ENCODE measurements around the gene CAP2.

The CAP2 gene

DNA sequence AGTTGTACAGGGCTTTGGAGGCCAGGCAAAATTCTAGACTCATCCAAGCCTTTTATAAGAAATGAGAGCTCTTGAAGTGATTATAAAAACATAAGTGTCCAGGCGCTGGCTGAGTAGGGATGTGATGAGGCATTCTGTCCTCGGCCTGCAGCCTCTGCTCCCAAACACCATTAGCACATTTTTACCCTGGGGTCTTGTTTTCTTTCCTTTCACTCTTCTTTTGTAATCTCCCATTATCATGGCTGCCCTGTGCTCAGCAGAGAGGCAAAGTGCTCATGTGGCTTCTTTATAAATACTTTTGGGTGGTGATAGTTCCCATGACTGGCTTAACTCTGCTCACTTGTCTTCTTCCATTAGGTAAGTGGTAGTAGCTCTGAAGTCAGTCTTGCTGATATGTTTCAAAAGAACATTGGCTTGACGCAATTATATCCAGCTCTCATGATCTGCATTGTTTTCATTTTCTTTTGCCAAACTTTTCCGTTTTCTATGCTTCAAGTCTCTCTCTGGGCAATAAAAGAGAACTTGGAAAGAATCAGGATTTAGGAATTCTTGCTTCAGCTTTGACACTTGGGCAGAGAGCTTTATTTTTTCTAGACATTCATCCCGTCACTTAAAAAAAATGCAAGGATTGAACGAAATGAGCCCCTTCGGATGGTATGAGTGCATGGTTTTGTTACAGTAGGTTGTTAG, 61.1 kb downstream of the CAP2 start:
- Histone ChIP-seq H2AFZ (ENCODE audit: low read depth, low read length) (no peak overlapping the region), H3K9ac (ENCODE audit: low read depth, low read length) (no peak overlapping the region), H3K9me3 (ENCODE audit: insufficient read depth, low read length, severe bottlenecking) (no peaks in the 10 kb centered on the region), H3K36me3 (ENCODE audit: insufficient read depth, low read length) (no peaks in the 10 kb centered on the region), H4K20me1 (ENCODE audit: insufficient read depth, low read length) (no peaks in the 10 kb centered on the region), H3K79me2 (ENCODE audit: insufficient read depth, low read length) (no peaks in the 10 kb centered on the region), H3K4me2 (ENCODE audit: insufficient read depth, low read length) (no peak overlapping the region), H3K4me1 (ENCODE audit: insufficient read depth, low read length) (no peaks in the 10 kb centered on the region), H3K27me3 (ENCODE audit: insufficient read depth, low read length, poor library complexity) (no peaks in the 10 kb centered on the region), H3K4me3 (ENCODE audit: low read depth in 1 of 2, low read length in 2 of 2) (no peak overlapping the region), H3K27ac (ENCODE audit: low read length) (no peak overlapping the region)
- TF ChIP-seq CTCF (IDR thresholded peaks at IDR 0.05; ENCODE audit: borderline replicate concordance, extremely low read depth, low read length, poor library complexity, severe bottlenecking) (no peak), EZH2 (IDR thresholded peaks at IDR 0.05; ENCODE audit: borderline replicate concordance, low read depth, low read length, severe bottlenecking) (no peak)
- no peak for ATAC-seq (ENCODE audit: insufficient read depth, low read depth)
- DNase-seq, result no peak

- no peak for DNase-seq
- no peak for ATAC-seq (ENCODE audit: insufficient read depth, low read depth)
- Histone ChIP-seq H3K4me1 (ENCODE audit: insufficient read depth, low read length) (no peaks in the 10 kb centered on the region), H3K79me2 (ENCODE audit: insufficient read depth, low read length) (no peaks in the 10 kb centered on the region), H3K27ac (ENCODE audit: low read length) (no peak overlapping the region), H3K4me3 (ENCODE audit: low read depth in 1 of 2, low read length in 2 of 2) (no peak overlapping the region), H3K36me3 (ENCODE audit: insufficient read depth, low read length) (no peaks in the 10 kb centered on the region), H3K4me2 (ENCODE audit: insufficient read depth, low read length) (no peak overlapping the region), H3K9ac (ENCODE audit: low read depth, low read length) (no peak overlapping the region), H2AFZ (ENCODE audit: low read depth, low read length) (no peak overlapping the region), H3K9me3 (ENCODE audit: insufficient read depth, low read length, severe bottlenecking) (no peaks in the 10 kb centered on the region), H4K20me1 (ENCODE audit: insufficient read depth, low read length) (no peaks in the 10 kb centered on the region), H3K27me3 (ENCODE audit: insufficient read depth, low read length, poor library complexity) (no peaks in the 10 kb centered on the region)
- TF ChIP-seq CTCF (IDR thresholded peaks at IDR 0.05; ENCODE audit: borderline replicate concordance, extremely low read depth, low read length, poor library complexity, severe bottlenecking), result no peak
- no peak for TF ChIP-seq EZH2 (IDR thresholded peaks at IDR 0.05; ENCODE audit: borderline replicate concordance, low read depth, low read length, severe bottlenecking)
These were observed 62.5 kb downstream of the CAP2 start for GRCh38 chr6:17455919-17456318.

GRCh38 chr6:17456711-17457110, 63.3 kb downstream of the CAP2 start:
- H3K36me3 ChIP-seq (ENCODE audit: insufficient read depth, low read length), result no peaks in the 10 kb centered on the region
- TF ChIP-seq CTCF (IDR thresholded peaks at IDR 0.05; ENCODE audit: borderline replicate concordance, extremely low read depth, low read length, poor library complexity, severe bottlenecking) (no peak), EZH2 (IDR thresholded peaks at IDR 0.05; ENCODE audit: borderline replicate concordance, low read depth, low read length, severe bottlenecking) (no peak)
- no peaks in the 10 kb centered on the region for H3K79me2 ChIP-seq (ENCODE audit: insufficient read depth, low read length)
- no peak overlapping the region for H3K4me2 ChIP-seq (ENCODE audit: insufficient read depth, low read length)
- DNase-seq, result no peak
- H3K27me3 ChIP-seq (ENCODE audit: insufficient read depth, low read length, poor library complexity), result no peaks in the 10 kb centered on the region
- no peaks in the 10 kb centered on the region for H3K4me1 ChIP-seq (ENCODE audit: insufficient read depth, low read length)
- no peak overlapping the region for H3K9ac ChIP-seq (ENCODE audit: low read depth, low read length)
- no peak overlapping the region for H3K4me3 ChIP-seq (ENCODE audit: low read depth in 1 of 2, low read length in 2 of 2)
- ATAC-seq (ENCODE audit: insufficient read depth, low read depth), result no peak
- H2AFZ ChIP-seq (ENCODE audit: low read depth, low read length), result no peak overlapping the region
- no peaks in the 10 kb centered on the region for H4K20me1 ChIP-seq (ENCODE audit: insufficient read depth, low read length)
- no peaks in the 10 kb centered on the region for H3K9me3 ChIP-seq (ENCODE audit: insufficient read depth, low read length, severe bottlenecking)
- H3K27ac ChIP-seq (ENCODE audit: low read length), result no peak overlapping the region
